Inflammatory macrophage treated with lipopolysaccharide for 4 hours (primary cell): Measurements from ENCODE around the gene TUT1.
"Not testable (repeated sequence)": the region's sequence is repeated elsewhere in the genome, so short reads cannot be mapped to it uniquely, and the experiment has no call there.

Experiments
- DNase-seq: peaks from one replicate; pipeline ENCODE4 v3.0.0-alpha.2; 2020

TUT1 gene

DNA sequence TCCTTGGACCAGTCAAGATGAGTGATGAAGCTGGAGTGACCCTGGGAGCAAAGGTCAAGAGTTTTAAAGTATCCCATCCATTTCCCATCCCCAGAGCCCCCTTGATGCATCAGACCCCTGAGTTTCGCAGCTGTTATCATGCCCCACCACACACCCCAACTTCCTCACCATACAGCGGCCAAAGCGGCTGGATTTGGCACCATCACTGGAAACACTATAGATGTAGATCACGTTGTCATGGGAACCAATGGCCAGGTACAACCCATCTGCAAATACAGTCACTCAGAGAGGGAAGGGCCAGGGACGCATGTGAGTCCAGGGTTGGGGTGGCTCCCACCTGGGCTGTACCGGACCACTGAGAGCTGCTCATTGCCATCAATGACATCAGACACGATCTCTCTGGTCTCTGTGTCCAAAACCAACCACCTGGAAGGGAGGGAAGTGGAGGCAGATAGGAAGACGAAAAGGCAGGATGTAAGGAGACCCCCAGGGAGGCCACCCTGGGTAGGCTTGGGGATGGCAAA is 12.5 kb upstream of the TUT1 start:
- DNase-seq: no peak

DNA sequence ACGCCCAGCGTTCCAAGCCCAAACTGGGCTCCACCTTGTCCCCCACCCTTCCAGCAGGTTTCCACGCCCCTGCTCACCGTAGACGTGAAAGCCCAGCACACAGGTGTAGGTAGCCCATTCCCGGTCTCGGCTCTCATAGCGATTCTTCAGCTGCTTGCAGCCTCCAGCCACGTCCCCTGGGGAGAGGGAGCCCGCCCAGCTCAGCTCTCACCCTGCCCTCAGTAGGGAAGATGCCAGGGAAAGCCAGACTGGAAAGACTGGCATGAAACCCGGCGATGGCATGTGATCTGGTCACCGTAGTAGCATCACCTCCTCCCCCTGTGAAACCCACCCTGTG is 11.7 kb upstream of the TUT1 start:
- no peak for DNase-seq

DNA sequence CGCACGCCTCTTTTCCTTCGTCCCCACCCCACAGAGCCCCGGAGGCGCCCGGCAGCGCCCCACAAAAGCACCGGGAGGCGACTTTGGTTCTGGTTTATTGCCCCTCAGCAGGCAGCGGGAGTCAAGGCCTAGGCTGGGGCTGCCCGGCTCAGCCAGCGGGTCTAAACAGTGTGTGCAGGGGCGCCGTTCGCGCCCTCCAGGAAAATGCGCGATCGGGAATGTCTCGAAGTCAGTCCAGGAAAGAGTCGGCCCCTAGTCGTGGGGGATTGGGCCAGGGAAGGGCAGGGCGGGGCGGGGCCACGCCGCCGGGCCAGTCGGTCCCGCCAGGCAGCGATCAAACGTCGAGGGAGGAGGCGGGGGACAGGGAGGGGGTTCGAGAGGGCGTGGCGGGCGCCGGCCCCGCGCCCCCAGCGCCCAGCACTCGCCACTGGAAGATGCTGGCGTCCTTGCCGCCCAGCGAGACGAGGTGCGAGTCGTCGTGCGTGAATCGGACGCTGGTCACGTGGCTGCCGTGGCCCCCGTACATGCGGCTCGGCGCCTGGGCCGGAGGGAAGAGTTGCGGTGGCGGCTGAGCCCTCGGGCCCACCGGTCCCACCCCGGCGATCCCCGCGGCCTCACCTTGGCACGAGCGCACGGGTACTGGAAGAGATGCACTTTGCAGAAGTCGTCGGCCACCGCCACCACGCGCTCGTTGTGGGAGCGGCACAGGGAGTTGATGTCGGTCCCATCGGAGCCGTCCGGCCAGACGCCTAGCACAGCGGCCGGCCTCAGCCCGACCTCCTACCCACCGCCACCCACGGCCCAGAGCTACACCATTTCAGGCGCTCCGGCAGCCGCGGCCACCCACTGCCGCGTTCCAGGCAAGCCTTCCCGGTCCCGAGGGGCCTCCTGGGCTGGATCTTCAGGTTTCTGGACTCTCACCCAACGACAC is 11.1 kb upstream of the TUT1 start:
- no peak for DNase-seq

DNA sequence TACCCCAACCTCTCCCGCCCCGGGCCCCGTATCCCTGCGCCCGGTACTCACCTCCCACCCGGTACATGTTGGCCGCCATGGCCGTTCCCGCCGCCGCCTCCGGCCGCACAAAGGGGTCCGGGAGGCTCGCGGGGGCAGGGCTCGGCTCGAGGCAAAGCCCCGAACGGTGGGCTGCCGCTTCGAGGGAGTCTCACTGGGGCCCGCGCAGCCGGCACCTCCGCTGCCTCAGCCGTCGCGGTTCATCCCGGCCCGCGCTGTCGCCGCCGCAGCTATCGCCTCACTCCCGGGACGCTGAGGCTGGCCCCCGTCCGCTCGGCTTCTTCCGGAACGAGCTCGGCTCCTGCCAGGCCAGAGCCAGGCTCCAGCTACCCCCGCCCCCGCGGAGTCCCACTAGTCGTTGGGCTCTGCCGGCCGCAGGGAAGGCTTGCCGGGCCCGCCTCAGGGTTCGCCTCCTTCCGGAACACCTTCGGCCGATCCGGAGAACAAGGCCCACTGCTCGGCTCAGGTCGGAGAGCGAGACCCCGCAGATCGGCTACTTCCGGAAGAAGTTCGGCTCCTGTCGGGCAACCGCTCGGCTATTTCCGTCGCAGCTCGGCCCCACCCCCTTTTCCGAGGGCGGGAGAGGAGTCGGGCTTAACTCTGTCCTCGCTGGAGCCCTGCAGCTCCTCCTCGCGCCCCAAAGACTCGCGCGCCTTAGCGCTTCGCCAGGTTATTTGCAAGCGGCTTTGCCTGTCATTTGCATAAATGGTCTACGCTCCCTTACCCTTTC is 10.2 kb upstream of the TUT1 start, which contains the start of gene MTA2:
Gene MTA2, minus strand, starts transcription at position 494 of the 769 bp plus-strand sequence. Its CDS starts 415 bp downstream, at position 79.
- DNase-seq: peak; percentile 99

DNA sequence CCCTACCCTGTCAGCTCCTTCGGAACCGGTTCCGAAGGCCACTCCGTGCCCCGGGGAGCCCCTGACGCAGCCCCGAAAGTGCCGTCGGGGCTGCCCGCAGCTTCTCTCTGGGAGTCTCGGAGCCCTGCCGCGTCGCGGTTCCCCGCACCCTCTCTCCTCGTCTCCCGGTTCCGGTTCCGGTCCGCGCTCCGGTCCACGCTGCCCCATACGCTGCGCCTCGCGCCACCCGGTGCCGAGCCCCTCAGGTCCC is 9.7 kb upstream of the TUT1 start:
- peak; percentile 35 for DNase-seq

DNA sequence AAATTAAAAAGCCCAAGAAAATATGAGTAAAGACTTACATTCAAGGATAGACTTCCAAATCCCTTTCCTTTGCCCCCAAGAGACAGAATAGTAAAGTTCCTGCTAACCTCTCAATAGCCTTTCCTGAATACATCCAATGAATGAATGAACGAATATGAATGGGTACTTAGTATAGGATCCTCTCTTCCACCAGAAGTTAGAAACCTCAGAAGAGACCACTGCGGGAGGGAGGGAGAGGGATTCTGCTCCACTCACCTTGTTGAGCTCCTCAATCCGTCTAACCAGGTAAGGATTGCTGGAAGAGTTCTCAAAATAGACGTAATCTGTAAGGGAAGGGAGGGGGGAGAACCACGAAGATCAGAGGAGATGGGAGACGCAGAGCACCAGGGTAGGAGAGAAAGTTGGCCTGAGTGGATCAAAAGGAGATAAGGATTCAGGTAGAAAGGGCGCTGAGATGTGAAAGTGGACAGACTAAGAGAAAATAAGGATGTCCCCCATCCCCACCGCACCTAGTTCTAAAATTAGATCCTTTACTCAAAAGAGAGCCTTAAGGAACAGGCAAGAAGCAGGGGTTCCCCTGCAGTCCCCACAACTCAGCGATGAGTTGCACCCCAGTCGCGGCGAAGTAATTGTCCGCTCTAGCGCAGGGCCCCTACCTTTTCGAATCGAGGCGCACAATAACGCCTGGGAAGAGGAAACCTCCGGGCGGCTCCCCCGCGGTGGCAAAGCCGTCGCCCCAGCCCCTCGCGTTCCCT is 9.2 kb upstream of the TUT1 start:
- DNase-seq: no peak

DNA sequence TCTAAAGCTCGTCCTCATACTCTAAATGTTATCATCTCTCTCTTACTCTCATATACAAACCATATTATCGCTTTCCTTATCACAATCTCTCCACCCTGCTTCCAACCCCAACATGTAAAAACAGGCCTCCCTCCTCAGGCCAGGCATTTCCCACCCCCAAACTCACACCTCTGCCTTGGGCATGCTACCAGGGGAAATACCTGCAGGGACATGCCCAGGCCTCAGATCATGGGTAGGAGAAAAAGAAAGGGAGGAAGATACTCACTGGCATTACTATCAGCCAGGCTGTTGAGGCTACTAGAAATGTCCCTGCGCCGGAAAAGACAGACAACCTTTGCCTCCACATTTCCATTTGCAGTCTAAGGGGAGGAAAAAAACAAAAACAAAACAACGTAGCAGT is 8.6 kb upstream of the TUT1 start:
- no peak for DNase-seq

DNA sequence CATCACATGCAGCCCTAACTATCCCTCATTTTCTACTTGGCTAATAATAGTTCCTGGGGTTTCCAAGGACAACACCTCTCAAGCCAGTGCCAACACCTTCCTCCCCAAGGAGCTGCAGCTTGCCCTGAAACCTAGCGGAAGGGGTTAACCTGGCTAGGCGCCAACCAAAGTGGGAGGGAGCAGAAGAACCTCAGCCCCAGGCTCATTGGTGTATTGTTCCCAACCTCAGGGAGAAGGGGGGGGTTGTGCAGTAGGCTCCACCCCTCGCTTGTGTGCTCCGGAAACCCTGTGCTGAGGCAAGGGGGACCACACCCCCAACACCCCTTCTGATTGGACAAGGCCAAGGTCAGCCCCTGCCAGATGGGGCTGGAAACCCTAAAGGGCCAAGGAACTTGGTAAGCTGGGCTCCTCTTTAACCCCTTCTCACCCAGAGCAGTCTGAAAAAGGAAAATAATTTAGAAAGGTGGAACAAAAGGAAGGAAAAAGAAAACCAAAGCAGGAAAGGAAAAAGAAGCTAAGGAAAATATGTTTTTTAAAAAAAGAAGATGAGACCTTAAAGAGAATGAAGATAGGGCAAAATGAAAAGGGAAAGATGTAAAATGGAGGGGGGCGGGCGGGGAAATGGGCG is 7.9 kb upstream of the TUT1 start:
- DNase-seq: peak; percentile 97

DNA sequence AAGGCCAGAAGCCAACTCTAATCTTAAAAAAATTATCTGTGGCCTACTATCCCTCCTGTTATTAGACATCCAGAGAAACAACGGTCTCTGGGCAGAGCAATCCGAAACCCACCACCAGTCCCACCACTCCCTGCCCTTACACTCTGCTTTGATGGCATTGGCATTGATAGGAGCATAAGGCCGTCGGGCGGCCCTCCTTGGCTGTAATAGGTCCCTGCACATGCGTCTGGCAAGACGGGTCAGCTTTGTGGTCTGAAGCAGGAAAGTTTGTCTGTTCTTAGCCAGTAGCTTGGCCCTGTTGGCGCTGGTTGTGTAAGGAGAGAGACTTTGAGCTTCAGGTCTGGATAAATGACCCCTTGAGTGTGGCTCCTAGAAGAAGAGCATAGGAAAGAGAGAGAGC is 3.8 kb upstream of the TUT1 start:
- DNase-seq: no peak

DNA sequence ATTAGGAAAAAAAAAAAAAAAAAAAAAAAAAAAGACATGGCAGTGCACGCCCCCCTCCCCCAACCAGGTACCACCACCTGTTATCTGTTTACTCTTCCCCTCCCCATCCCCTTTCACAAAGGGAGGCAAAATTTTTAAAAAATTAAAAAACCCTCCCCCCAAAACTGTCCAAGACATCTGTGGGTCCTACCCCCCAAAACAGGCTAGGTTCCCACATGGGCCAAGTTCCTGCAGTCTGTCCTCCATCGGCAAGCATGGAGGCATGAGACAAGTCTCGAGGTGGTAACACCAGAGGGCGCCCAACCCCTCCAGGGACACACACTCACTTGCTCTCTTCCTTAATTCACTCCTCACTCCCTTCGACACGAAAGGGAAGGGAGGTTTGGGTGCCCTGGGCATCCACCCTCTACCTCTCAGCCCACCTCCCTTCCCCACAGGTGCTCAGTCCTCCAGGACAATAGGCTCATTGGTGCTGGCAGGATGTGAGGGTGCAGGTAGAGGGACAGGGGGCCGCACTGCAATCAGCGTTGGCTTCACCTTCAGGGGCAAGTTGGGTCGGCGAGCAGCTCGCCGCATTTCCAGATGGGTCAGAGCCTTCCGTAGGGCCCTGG is 2.2 kb upstream of the TUT1 start:
- DNase-seq: peak; percentile 83

DNA sequence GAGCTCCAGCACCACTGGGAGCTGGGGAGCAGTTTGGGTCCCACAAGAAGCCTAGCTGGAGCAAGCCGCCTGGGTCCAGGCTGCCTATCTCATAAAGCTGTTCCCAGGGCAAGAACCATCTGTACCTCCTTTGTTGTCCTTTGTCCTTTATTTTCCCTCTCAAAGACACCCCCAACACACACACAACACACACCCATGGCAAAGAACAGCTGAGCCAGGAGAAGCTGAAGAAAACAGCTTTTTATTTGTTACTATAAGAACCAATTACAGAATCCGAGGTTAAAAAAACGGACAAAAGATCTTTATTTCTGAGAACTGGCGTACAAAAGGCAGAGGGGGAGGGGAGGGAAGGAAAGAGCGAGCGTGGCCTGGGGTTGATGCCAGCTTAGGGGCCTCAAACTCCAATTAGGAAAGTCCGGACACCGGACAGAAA is 1.7 kb upstream of the TUT1 start:
- DNase-seq: no peak

DNA sequence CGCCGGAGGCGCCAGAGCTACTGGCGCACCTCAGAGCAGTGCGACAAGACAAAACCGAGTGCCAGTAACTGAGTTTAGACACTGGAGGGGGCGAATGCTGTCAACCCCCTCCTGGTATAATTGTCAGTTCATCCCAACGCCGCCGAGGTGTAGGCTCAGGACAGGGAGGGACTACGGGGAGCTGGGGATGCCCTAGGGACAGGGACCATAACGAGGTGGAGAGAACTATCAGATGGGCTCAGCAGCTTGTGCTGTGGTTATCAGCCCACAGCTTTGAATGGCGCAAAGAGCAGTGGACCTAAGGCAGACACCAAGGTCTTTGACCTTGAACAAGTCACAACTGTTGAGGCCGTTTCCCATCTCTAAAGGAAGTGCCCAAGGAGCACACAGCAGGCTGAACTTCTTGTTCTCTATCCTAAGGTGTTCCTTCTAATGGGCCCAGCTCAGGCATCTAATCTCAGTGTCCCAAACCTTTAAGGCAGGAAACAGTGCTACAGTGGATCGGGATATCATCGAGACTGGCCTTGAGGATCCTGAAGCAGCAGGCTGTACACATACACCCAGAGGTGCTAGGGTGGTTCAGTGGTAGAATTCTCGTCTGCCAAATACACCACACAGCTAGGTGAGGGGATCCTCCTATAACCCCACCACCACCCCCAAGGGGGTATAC is 958 bp upstream of the TUT1 start:
- no peak for DNase-seq

DNA sequence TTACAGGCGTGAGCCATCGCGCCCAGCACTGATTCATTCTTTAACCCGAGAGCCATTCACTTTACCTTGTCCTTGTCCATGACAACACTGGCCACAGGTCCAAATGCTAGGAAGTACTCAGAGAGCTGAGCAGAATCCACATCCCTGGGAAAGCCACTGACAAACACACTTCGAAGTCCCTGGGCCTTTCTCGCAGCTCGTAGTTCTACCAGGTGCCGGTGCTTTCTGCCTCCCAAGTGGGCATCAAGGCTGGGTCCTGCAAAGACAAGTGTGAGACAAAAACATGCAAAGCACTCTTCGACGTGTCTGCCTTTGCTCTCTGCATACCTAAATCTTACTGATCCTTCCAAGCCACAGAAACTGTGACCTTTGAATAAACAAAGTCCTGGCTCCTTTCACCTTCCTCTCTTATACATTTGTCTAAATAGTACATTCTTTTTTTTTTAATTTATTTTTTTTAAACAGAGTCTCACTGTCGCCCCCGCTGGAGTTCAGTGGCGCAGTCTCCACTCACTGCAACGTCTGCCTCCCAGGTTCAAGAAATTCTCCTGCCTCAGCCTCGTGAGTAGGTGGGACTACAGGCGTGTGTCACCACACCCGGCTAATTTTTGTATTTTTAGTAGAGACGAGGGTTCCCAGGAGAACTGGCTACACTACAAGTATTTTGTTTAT is 2.2 kb downstream of the TUT1 start:
- DNase-seq: no peak

DNA sequence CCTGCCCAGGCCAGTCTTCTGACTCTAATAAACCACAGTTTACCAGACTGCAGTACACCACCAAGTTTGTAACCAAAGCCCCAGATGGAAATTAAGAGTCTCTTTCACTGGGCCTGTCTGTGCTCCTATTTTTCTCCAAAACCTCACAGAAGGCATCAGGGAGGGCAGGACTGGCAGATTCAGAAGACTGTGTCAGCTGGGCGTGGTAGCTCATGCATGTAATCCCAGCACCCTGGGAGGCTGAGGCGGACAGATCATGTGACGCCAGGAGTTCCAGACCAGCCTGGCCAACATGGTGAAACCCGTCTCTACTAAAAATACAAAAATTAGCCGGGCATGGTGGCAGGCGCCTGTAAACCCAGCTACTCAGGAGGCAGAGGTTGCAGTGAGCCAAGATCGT is 6.0 kb downstream of the TUT1 start:
- DNase-seq: not testable (repeated sequence)

DNA sequence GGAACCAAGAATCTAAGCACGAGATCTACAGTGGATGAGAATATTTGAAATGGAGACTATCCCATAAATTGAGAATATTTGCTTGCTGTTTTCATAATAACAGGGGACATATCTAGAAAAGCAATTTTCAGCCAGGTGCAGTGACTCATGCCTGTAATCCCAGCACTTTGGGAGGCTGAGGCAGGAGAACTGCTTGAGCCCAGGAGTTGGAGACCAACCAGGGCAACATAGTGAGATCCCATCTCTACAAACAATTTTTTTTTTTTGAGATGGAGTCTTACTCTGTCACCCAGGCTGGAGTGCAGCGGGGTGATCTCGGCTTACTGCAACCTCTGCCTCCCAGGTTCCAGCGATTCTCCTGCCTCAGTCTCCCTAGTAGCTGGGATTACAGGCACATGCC is 9.6 kb downstream of the TUT1 start:
- DNase-seq: not testable (repeated sequence)

DNA sequence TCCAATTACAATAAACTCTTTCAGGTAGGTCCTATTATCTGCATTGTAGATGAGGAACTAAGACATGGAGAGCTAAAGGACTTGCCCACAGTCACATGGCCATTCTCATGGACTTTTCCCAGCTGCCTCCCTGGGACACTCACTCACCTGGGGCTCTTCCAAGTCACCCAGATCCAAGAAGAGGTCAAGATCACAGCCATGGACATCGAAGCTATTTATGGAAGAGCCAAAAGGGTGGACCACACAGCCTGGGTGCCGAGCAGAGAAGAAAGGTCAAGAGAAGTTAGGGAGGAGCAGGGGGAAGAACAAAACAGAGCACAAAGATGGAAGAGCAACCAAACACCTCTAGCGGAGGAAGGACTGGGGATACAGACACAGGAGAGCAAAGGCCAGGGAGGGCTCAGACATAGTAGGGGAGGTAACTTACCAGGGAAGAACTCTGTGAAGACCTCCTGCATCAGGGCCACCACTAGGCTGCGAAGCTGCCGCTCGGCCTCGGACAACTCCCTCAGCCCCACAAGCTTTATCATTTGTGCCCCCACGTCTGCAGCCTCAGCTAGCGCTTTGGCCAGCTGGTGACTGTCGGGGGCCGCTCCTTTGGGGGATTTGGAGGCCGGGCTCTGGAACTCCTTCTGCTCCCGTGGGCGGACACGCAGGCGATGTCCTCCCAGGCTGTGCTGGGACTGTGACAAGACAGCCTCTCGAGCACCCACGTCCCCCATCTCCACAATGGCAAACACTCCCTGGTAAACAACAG is 10.2 kb downstream of the TUT1 start:
- no peak for DNase-seq

DNA sequence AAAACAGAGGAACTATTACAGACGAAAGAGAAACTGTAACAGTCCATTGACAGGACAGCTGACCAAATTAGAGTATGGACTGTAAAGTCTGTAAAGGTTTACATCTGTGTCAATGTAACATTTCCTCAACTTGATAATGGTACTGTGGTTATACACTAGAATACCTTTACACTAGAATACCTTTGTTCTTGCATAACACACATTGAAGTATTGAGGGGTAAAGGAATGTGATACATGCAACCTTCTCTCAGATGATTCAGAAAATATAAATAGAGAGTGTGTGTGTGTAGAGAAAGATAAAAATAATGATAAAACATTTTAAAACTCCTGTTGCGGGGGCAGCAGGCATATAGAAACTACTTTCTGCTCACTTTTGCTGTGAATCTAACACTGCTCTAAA is 12.1 kb downstream of the TUT1 start:
- no peak for DNase-seq

DNA sequence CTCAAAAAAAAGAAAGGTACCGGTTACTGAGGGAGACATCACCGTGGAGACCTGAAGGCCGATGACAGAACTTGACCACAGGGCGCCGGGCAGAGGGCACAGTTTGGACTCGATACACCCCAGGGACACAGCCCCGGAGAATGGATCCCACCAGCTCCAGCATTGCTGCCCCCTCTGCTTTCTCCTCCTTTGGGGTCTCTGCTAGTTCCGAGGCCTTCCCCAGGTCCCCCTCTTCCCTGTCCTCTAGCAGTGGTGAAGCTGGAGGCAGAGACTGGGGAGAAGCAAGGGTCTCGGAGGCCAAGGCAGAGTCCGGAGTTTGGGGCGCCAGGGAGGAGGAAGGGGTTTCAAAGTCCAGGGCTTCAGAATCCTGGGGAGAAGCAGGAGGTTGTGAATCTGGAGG is 12.8 kb downstream of the TUT1 start:
- DNase-seq: no peak

DNA sequence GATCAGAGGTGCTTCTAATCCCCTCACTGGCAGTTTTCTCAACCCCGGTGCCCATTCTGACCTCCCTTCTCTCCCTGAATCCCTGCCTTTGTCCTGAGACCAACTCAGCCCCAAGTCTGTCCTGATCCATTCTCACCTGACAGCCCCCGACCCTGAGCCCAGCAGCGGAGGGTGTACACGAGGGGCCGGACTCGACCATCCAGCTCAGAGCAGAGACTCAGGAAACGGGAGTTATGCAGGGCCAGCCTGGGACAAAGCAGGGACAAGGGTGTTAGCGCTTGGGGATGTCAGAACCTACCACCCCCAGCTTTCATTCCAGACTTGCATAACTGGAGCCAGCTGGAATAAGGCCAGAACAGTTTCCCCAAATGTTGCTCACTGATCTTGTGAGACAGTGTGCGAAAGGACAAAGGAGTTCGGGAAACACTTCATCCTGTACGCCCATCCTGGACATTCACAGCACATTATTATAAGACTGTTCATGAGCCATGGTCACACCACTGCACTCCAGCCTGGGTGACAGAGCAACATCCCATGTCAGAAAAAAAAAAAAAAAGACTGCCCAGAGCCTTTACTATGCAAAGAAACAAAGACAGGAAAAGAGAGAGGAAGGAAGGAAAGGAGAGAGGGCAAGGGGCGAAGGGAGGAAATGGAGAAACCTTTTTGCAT is 14.1 kb downstream of the TUT1 start:
- DNase-seq: peak; percentile 91

DNA sequence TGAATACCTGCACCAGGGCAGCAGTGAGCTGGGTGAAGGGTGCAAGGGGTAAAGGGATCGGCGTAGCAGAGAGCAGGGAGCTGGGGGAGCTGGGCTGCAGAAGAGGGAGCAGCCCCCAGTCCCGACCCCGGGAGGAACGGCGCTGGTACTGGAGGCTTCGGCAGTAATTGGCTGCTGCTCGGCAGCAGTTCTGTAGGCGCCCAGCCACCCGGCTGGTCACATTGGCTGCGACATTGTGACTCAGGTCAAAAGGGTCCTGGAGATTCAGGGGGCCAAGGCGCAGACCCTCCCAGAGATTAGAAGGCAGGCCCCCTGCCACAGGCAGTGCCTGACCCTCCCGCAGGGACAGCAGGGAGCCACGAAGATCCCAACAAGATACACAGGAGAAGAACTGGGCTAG is 15.5 kb downstream of the TUT1 start:
- DNase-seq: no peak
